Measurements from ENCODE around the gene CREB3.

GRCh38 chr9:35758475-35759050 lies 26.1 kb downstream of the CREB3 start:
- TF ChIP-seq CTCF (IDR thresholded peaks at IDR 0.05) (no peak), POLR2A (IDR thresholded peaks at IDR 0.05) (no peak), POLR2AphosphoS5 (IDR thresholded peaks at IDR 0.05) (no peak)

Measured in breast epithelium (tissue), 3 donors.